ENCODE measurements around the gene CLNK.

- TF ChIP-seq CTCF (IDR thresholded peaks at IDR 0.05) = no peak
- no peak for TF ChIP-seq POLR2A (IDR thresholded peaks at IDR 0.05)
Measured at GRCh38 chr4:10715696-10716095, 31.1 kb upstream of the CLNK start.

Measured in lower leg skin (tissue), 3 donors.